ENCODE data around the gene ERC2. TPM values are rescaled to one million over a fixed set of nuclear protein-coding genes. Genes with fewer than 3 reads are reported as not detected.

ERC2 gene
- total and polyA plus RNA-seq, 12 donors, result 0.22 to 4.2 (median 1.7) TPM

- Histone ChIP-seq H3K36me3 (no peaks in the 10 kb centered on the region), H3K27ac (no peak overlapping the region), H3K4me3 (no peak overlapping the region), H3K4me1 (no peaks in the 10 kb centered on the region), H3K27me3 (peaks cover 0 to 25% (median 6%) of the 10 kb centered on the region in 7 donors), H3K9me3 (no peaks in the 10 kb centered on the region)
- intact Hi-C loops (cut with DNase I), result no loop called here
- ATAC-seq (no peak), DNase-seq (no peak)
- no peak for TF ChIP-seq CTCF (IDR thresholded peaks at IDR 0.05)
- WGBS, 2 donors, result 66 to 75% methylated on average over 14 of the region's 14 CpGs
Measured at GRCh38 chr3:55515550-55516246, 952.6 kb downstream of the ERC2 start.

DNA sequence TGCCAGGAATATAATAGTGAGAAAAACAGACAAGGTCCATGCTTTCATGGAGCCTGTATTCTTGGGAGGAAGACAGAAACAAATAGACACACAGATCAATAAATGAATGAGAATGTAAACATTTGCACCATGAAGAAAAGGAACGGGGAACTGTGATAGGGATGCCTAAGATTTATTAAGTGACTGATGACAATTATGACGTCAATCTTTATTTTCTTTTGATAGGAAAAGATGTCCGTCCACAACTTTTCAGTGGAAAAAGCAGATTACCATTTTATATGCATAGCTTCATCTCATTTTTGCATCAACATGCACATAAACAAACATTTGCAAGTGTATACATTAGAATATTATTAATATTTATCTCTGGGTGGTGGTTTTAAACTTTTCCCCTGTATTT, 953.3 kb downstream of the ERC2 start:
- H3K4me1 ChIP-seq, result no peaks in the 10 kb centered on the region
- 70 to 74% methylated on average over 3 of the region's 3 CpGs for WGBS, 2 donors
- ATAC-seq, result no peak
- no peaks in the 10 kb centered on the region for H3K36me3 ChIP-seq
- no peak for TF ChIP-seq CTCF (IDR thresholded peaks at IDR 0.05)
- H3K27ac ChIP-seq, result no peak overlapping the region
- H3K27me3 ChIP-seq, result peaks cover 0 to 29% (median 6%) of the 10 kb centered on the region in 7 donors
- no peak for DNase-seq
- no peak overlapping the region for H3K4me3 ChIP-seq
- intact Hi-C loops (cut with DNase I), result no loop called here
- no peaks in the 10 kb centered on the region for H3K9me3 ChIP-seq

GRCh38 chr3:55512571-55513343, 955.5 kb downstream of the ERC2 start:
- WGBS, 2 donors, result 71 to 78% methylated on average over 11 of the region's 11 CpGs
- TF ChIP-seq CTCF (IDR thresholded peaks at IDR 0.05), result no peak

GRCh38 chr3:55511895-55512570, 956.2 kb downstream of the ERC2 start:
- intact Hi-C loops (cut with DNase I), result no loop called here
- Histone ChIP-seq H3K27me3 (peaks cover 0 to 33% (median 10%) of the 10 kb centered on the region in 7 donors), H3K4me1 (no peaks in the 10 kb centered on the region), H3K27ac (no peak overlapping the region), H3K36me3 (no peaks in the 10 kb centered on the region), H3K4me3 (no peak overlapping the region), H3K9me3 (no peaks in the 10 kb centered on the region)
- 66 to 74% methylated on average over 7 of the region's 7 CpGs for WGBS, 2 donors
- TF ChIP-seq CTCF (IDR thresholded peaks at IDR 0.05), result no peak
- ATAC-seq (peak in 1 of 8 donors; percentile 58), DNase-seq (no peak)

More at GRCh38 chr3:55512571-55513343, 955.5 kb downstream of the ERC2 start:
- ATAC-seq (no peak), DNase-seq (no peak)
- Histone ChIP-seq H3K36me3 (no peaks in the 10 kb centered on the region), H3K4me1 (no peaks in the 10 kb centered on the region), H3K27me3 (peaks cover 0 to 33% (median 10%) of the 10 kb centered on the region in 7 donors), H3K9me3 (no peaks in the 10 kb centered on the region), H3K27ac (no peak overlapping the region), H3K4me3 (no peak overlapping the region)
- intact Hi-C loops (cut with DNase I), result no loop called here

Data from heart right ventricle (tissue), 16 donors.